GDM1 (cell line): ENCODE data around the gene NRL.

Experiments
- DNase-seq: peaks from one replicate; lab custom pipeline; 2025; lab: John Stamatoyannopoulos, UW

NRL gene

DNA sequence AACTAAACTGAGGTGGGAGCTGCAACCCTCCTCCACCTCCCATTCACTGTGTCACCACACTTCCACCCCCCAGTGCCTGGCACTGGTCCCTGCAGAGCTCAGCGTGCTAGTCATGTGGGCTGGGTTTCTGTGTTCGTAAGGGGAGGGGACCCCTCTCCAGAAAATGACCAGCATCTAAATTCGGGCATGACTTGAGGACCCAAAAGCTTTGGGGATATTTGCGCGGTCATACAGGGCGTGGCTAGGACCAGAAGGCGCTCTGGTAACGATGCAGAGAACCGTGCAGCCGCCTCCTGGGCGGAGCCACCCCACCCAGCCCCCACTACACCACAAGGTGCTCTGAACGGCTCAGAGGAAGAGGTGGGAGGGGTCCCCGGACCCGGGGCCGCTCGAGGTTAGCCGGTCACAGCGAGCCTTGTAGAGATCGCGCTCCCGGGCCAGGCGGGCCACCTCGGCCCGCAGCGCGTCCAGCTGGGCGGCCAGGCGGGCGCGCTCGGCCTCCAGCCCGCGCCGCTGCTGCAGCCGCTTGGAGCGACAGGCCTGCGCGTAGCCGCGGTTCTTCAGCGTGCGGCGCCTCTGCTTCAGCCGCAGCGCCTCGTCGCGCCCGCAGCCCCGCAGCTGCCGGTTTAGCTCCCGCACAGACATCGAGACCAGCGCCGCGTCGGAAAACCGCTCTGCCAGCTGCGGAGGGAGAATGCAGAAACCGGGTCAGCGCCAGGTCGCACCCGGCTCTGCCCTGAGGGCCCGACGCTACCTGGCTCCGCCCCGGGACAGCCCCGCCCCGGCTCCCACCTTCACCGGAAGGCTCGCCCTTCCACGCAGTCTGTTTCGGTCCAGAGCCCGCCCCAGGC is 33.6 kb downstream of the NRL start:
- DNase-seq: peak; percentile 14

DNA sequence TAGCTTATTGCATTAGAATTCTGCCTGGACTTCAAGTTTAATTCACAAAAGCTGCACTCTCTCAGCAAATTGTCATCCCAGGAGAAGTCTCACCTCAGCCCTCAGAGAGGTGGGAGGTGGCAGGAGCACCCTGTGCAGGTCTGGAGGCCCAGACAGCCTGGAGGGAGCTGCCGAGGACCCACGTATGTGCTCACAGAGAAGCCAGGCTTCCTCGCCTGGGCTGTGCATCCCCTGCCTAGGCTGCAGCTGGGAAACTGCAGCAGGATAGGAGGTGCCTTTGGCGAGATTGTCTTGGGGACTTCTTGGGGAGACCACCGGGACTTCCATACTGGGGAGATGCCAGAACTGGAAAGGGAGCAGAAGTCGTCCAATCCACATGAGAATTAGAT is 34.6 kb downstream of the NRL start:
- DNase-seq: no peak

DNA sequence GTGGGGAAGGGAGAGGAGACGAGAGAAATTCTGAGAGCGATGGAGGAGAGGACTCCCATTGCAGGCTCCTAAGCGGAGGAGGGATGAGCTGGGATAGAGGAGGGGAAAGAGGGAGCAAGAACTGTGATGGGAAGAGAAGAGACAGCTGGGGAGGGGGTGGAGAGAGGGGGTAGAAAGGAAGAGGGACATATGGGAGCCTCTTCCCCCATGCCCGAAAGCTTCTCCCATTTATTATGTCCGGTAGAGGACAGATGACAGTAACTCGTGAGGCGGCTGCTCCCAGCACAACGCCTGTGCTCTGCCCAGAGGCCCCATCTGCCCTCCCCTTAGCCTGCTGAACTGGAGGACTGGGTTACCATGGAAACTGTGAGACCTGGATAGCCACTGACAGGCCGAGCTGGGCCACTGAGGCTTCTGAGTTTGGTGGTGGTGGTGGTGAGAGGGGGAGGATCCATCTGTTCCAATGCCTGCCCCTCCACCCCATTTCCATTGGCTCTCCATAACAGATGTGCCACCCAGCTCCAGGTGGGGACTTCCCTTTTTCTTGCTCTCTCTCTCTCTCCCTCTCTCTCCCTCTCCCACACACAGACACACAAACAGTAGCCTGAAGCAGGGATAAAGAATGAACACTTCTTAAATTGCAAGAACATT is 35.1 kb downstream of the NRL start:
- DNase-seq: no peak

DNA sequence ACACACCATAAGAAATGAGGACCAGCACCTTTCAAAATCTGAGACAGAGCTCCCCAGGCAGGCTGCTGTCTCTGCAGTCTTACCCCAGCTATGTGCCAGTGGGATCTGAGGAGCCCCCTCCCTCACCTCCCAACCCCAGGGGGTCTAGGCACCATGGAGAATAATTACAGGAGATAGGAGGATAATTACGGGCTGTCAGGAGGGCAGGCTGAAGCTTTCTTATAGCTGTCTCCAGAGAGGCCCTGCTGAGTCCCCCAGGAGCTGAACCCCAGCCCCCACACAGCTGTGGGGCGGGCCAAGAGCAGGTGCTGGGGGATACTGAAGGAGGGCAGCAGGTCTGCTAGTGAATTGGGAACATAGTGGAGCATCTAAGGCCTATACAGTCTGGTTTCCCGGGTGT is 36.6 kb downstream of the NRL start:
- DNase-seq: no peak

DNA sequence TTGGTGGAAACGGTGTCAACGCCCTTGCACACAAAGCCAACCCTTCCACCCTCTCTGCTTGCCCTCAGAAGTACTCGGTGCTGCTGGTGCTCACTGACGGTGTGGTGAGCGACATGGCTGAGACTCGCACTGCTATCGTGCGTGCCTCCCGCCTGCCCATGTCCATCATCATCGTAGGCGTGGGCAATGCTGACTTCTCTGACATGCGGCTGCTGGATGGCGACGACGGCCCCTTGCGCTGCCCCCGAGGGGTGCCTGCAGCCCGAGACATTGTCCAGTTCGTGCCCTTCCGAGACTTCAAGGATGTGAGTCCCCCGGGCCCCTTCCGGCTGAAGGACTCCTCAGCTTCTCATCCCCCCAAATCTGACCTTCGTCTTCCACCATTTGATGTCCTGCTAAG is 37.7 kb downstream of the NRL start:
- no peak for DNase-seq

DNA sequence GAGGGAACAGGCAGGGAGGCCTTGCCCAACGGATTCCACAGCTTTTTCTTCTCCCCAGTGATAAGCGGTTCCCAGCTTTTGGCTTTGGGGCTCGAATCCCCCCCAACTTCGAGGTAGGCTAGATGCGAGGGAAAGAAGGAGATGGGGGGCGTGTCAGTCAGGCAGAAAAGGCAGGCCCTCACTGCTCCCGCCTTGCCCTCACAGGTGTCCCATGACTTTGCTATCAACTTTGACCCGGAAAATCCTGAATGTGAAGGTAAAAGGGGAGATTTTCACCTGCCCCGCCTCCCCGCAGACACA is 38.5 kb downstream of the NRL start:
- DNase-seq: no peak

DNA sequence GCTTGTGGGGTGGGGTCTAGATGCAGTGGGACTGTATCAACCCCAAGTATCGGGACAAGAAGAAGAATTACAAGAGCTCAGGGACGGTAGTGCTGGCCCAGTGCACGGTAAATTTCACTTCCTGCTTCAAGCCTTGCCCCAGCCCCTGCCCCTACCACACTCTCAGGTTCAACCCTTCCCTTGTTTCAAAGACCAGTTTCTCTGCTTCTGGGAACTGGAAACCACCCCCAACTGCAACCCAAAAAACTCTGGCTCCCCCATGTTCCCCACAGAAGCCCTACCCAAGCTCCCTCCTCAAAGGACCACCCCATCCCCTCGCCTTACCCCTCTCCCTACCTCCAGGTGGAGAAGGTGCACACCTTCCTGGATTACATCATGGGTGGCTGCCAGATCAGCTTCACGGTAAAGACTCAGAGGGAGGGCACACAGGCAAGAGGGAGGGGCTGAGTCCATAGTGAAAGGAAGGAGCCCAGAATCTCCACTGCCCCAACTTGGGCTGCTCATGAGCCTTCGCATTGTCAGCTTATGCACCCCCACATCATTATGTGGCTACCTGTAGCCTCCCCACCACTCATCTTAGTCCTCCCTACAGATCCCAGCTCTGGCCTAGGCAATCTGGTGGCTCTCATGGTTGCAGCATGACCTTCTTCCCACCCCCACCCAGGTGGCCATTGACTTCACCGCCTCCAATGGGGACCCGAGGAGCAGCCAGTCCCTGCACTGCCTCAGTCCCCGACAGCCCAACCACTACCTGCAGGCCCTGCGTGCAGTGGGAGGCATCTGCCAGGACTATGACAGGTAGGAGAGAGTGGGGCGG is 39.1 kb downstream of the NRL start:
- DNase-seq: no peak

DNA sequence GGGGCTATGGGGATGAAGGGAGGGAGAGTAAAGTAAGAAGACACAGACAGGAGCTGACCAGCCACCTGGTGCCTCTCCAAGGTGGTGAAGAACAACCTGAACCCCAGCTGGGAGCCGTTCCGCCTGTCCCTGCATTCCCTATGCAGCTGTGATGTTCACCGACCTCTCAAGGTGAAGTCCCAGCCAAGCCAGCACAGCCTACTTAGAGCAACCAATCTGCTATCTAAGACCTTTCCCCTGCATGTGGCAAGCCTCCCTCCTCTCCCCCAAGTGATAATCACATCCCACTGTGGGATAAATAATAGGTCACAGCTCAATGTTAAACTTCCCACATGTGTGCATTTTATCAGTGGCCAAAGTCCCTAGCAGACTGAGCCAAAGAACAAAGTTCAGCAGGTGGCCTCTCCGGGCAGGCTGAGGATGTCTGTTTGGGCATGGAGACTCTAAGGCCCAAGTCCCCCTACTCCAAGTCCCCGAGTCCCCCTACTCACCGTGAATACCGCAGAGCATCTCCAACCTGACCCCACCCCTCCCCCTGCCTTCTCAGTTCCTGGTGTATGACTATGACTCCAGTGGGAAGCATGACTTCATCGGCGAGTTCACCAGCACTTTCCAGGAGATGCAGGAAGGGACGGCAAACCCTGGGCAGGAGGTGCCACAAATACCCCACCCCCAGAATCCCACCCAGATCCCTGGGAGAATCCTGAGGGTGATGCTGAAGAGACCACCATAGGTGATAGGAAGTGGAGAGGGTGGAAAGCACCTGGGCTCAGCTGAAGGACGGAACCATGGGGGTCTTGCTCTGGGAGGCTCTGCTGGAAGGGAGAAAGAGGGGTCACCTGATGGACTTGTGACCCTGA is 39.9 kb downstream of the NRL start:
- DNase-seq: no peak

DNA sequence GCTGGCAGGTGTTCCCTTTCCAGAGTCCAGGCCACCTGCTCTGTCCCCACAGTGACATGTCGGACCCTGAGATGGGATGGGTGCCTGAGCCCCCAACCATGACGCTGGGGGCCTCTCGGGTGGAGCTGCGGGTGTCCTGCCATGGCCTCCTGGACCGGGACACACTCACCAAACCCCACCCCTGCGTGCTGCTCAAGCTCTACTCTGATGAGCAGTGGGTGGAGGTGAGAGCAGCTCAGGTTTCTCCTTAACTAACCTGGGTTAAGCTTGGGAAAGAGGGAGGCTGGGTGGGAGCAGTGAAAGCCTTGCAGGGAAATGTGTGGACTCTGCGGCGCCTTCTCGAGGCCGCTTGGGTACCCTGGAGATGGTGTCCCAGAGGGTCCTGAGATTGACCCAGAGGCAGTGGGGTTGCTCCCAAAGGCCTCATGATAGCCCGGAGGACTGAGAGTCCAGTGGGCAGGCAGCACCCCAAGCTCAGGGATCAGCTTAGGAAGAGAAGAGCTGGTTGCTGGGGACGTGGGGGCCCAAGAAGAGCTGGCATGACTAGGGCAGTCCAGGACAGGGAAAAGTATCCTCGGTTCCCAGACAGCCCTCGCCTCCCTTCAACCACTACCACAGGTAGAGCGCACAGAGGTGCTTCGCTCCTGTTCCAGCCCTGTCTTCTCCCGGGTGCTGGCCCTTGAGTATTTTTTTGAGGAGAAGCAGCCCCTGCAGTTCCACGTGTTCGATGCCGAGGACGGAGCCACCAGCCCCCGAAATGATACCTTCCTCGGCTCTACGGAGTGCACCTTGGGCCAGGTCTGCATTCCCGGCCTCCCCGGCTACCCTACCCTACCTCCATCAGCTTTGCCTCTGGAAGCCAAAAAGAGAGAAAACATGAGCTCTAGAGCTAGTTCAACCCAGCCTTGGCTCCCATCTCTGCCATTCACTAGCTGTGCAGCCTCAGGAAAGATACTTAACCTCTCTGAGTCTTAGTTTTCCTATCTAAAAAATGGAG is 41.6 kb downstream of the NRL start:
- no peak for DNase-seq

DNA sequence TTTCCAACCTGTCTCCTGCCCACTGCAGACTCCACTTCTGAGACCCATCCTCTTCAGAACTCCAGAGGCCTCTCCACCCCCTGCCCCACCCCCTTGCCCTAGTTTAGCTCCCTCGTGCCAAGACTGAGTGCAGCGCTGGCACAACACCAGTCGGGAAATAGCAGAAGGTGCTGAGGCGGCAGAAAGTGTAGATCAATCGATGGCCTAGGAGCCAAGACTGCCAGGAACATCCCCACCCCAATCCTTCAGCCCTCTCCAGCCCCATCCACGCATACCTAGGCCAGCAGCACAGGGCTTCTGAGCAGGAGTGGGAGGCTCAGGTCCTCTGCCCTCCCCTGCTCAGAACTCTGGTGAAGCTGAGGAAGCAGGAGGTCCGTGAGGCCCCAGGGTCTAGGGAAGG is 42.3 kb downstream of the NRL start:
- no peak for DNase-seq

DNA sequence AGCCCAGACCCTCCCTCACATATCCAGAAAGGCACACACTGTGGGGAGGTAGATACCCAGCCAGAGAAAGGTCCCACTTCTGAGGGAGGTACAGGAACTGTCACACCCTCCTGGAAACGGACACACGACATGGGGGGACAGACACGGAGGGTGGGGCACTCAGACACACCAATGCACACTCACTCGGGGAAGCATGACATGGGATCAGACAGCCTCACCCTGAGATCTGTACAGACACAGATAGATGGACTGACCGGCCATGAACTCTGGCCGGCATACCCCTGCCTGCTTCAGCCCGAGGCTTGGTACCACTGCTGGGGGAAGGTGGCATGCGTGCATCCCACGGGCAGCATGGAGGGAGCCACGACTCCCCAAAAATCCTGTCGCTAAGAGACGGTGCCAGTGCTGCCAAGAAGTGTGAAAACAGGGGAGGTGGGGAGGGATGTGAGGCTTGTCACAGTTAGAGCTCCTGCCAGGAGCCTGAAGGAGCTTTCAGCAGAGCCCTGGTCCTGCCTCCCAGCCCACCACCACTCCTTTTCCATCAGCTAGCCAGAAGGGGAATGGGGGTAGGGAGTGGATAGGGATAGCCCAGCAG is 42.8 kb downstream of the NRL start:
- DNase-seq: no peak

DNA sequence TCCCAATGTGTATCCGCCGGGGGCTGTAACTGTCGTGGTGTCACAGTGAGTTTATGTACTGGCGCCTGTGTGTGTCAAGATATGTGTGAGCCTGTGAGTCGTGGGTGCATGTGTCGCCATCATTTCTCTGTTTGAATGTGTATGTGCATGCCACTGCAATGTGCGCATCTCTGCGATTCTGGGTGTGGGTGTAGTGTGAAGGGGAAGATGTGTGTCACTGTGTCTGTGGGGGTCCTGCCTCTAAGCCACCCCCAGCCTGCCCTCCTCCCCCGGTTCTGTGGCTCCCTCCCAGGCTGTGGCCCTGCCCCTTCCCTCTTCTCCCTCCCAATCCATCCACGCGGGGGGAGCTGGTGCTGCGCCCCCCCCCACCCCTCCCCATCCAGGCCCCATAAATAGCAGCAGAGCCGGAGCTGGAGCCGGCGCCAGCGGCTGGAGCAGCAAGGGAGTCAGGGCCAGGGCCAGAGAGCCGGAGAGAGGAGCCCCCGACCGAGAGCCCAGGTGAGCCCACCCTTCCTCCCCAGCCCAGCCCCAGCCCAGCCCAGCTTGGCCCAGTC is 43.5 kb downstream of the NRL start, which contains the start of gene CPNE6:
TSS of gene CPNE6 (plus strand) at position 419 of the 554 bp plus-strand sequence. CDS start 1,375 bp downstream, outside the sequence.
- DNase-seq: no peak

DNA sequence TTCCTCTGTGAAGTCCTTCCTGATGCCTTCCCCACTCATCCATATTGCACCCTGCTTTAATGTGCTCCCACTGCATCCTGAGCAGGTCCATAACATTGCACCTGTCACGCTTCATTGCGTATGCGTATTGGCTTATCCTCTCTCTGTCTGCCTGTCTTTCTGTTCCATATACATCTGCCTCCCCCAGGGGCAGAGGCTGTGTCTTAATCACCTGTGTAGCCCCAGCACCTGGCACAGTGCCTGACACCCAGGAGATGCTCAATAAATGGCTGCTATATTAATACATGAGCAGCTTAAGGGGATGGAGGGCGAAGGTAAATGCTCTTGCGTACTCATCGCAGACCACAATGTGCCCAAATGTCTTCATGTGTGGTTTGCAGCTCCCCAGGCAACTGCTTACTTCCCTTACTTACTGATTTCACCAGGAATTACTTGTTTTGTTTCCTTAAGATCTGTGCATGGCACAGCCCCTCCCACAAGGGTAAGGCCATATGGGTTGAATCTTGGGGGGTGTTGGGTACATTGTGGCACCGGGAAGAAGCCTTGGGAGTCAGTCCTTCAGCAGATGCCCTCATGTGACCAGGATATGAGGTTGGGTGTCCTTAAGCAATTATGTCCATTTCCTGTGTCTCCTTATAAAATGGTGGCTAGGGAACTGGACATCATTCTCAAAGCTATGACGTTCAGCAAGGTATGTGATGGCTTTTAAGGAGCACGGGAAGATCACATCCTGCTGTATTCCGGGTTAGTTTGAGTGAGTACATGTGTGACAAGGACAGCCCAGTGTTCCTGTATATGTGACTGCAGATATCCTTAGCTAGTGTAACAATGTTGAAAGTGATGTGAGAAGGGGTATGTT is 44.2 kb downstream of the NRL start:
- no peak for DNase-seq

DNA sequence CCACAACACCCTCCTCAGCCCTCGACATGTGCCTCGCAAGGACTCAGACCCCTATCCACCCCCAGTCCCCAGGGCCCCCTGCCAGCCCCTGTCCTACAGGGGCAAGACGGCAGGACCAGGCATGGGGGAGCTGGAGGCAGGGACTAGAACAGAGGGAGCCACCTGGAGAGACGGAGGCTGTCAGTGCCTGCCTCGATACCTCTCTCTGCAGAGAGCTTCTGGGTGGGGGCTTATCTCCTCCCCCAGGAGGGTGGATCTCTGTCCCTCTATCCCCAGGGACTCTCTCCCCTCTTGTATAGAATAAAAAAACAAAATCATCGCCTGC is 45.4 kb downstream of the NRL start:
- DNase-seq: no peak

DNA sequence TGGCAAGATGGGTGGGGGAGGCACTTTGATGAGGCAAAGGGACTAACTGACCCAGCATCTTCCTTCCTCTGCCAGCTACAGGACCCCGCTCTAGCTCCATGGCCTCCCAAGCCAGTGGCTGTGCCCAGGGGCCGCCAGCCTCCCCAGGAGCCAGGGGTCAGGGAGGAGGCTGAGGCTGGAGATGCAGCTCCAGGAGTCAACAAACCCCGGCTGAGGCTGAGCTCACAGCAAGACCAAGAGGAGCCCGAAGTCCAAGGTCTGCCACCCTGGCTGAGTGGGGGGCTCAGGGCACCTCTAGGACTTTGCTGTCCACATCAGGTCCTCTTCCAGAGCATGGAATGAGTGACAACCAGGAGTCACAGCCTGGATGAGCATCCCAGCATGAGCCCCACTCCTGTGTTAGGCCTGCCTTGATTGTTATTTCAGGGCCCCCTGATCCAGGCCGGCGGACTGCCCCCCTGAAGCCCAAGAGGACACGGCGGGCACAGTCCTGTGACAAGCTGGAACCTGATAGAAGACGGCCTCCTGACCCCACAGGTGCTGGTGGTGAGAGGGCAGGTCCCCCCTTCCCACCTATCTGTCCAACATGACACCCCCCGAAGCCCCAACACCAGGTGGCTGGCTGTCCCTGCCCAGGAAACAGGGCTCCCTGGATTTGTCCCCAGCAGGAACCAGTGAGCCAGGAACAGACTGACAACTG is 45.9 kb downstream of the NRL start:
- DNase-seq: no peak

DNA sequence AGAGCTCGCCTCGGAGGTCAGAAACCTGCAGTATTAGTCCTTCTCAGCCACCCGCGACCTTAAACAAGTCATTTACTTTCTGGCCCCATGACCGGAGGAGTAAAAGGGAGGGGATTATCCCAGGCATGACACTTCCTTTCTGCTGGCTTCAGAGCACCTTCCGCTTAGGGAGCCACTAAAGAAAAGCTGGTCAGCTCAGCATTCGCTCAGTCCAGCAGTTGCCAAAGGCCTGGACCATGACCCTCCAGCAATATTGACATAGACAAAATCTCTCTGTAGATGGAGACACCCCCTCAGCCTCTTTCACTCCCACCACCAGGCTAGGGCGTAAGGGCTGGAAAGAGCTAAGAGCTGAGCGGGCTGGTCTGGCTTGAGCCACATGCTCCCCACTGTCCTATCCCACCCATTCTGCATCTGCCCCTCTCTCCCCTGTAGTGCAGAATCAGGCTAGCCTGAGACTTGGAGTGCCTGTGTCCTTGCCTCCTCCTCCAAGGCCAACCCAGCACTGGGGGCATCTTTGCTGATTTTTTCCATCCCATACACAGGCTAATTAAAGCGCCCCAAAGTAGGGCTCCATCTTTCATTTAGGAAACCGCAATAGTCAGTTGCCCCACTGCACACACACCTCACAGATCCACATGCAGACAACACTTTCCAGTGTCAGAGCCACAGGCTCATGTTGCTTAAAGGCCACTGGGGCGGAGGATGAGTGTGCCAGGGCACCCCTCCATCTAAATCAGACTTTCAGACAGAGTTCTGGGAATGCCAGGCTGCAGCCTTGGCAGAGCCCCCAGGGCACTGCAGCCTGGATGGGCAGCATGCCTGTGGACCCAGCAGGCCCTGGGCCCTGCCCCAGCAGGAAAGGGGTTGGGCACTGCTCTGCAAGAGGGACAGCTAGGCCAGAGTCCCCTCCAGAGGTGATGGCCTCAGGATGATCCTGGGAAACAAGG is 47.3 kb downstream of the NRL start:
- no peak for DNase-seq

DNA sequence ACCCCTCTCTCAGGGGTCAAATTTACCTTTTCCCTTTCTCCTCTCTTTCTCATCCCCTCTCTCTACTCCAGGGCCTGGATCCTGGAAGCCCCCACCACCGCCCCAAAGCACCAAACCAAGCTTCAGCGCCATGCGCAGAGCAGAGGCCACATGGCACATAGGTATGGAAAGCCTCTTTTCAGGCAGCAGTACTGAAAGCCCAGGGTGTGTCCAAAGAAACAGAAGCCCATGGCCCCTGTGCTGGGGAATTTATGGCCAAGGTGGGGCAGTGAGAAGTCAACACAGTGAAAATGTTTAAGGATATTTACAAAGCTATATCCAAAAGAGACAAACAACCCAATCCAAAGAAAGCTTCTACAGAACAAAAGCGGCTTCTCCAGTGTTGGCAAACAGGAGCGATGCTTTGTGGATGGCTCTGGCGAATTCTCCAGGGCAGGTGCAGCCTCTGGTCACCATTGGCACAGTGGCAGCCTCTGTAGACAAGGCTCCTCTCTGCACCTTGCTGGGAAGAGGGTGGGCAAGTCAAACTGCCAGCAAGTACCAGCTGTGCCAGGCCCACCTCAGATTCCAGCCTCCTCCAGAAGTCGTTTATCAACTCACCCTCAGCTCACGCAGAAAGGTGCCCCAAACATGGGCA is 48.1 kb downstream of the NRL start:
- DNase-seq: no peak
